IMR-90 (cell line): ENCODE data around the gene INAVA.

ENCODE experiments used
- BHLHE40 ChIP-seq: fragments of 150-350 bp; IDR thresholded peaks from 2 replicates; pipeline ENCODE4 v1.6.1; 2016; ENCODE audit warnings: mild to moderate bottlenecking, low read depth, low read length
- CEBPB ChIP-seq: IDR thresholded peaks from 2 replicates; pipeline ENCODE4 v1.6.1; 2012; ENCODE audit warnings: low read depth, low read length, improper control_type of control experiment
- CHD1 ChIP-seq: IDR thresholded peaks from 2 replicates; pipeline ENCODE4 v1.6.1; 2012; ENCODE audit warnings: low read depth, low read length, improper control_type of control experiment
- MAZ ChIP-seq: IDR thresholded peaks from 2 replicates; pipeline ENCODE4 v1.6.1; 2012; ENCODE audit warnings: low read depth, mild to moderate bottlenecking, low read length, improper control_type of control experiment, moderate library complexity, borderline replicate concordance
- MXI1 ChIP-seq: IDR thresholded peaks from 2 replicates; pipeline ENCODE4 v1.6.1; 2012; ENCODE audit warnings: low read depth, mild to moderate bottlenecking, low read length, moderate library complexity, borderline replicate concordance
- NFE2L2 ChIP-seq: fragments of 150-350 bp; IDR thresholded peaks from 2 replicates; pipeline ENCODE4 v1.6.1; 2016; ENCODE audit warnings: low read depth, mild to moderate bottlenecking, low read length
- POLR2A ChIP-seq: IDR thresholded peaks from 2 replicates; pipeline ENCODE4 v1.6.1; 2012; ENCODE audit warnings: mild to moderate bottlenecking, low read depth, low read length
- RAD21 ChIP-seq: IDR thresholded peaks from 2 replicates; pipeline ENCODE4 v1.6.1; 2012; ENCODE audit warnings: low read length, improper control_type of control experiment
- RCOR1 ChIP-seq: IDR thresholded peaks from 2 replicates; pipeline ENCODE4 v1.6.1; 2012; ENCODE audit warnings: mild to moderate bottlenecking, low read length, improper control_type of control experiment; ENCODE audit not compliant: insufficient replicate concordance
- RFX5 ChIP-seq: IDR thresholded peaks from 2 replicates; pipeline ENCODE4 v1.8.0; 2012; ENCODE audit warnings: low read depth, mild to moderate bottlenecking, low read length, moderate library complexity
- TF ChIP-seq, protein P1 (sequence below): conservative IDR thresholded peaks from 2 replicates; pipeline ENCODE4 v1.5.1; 2012; ENCODE audit warnings: mild to moderate bottlenecking, low read depth, low read length, improper control_type of control experiment
- TF ChIP-seq, protein P2 (sequence below): fragments of 150-350 bp; IDR thresholded peaks from 2 replicates; pipeline ENCODE4 v1.6.1; 2016; ENCODE audit warnings: low read depth, mild to moderate bottlenecking, low read length, moderate library complexity, borderline replicate concordance
- TF ChIP-seq, protein P3 (sequence below): fragments of 150-350 bp; IDR thresholded peaks from 2 replicates; pipeline ENCODE4 v1.6.1; 2017; ENCODE audit warnings: mild to moderate bottlenecking, antibody characterized with exemption, low read length, low read depth

DNA sequence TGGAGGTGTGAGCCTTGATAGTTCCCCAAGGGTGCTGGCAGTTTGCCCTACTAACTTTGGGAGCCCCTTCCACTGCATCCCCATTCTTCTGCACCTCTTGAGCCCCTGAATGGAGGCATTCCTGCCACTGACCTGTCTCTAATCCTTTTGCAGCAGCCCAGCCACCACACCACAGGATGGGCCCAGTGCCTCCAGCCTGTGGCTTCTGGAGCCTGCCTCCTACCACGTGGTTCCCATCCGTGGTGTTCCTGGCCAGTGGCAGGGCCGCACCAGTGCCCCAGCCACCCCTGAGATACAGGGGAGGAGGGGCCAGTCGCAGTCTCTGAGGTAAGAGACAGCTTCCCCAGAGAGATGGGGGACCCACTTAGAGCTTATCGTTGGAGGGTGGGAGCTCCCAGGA is 14.4 kb downstream of the INAVA start:
- TF ChIP-seq RFX5 (no peak), MXI1 (no peak), RAD21 (no peak), CEBPB (no peak), NFE2L2 (no peak), POLR2A (no peak), CHD1 (no peak), MAZ (no peak), RCOR1 (no peak), BHLHE40 (no peak)
- TF ChIP-seq, protein P1, sequence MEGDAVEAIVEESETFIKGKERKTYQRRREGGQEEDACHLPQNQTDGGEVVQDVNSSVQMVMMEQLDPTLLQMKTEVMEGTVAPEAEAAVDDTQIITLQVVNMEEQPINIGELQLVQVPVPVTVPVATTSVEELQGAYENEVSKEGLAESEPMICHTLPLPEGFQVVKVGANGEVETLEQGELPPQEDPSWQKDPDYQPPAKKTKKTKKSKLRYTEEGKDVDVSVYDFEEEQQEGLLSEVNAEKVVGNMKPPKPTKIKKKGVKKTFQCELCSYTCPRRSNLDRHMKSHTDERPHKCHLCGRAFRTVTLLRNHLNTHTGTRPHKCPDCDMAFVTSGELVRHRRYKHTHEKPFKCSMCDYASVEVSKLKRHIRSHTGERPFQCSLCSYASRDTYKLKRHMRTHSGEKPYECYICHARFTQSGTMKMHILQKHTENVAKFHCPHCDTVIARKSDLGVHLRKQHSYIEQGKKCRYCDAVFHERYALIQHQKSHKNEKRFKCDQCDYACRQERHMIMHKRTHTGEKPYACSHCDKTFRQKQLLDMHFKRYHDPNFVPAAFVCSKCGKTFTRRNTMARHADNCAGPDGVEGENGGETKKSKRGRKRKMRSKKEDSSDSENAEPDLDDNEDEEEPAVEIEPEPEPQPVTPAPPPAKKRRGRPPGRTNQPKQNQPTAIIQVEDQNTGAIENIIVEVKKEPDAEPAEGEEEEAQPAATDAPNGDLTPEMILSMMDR = no peak
- TF ChIP-seq, protein P2, sequence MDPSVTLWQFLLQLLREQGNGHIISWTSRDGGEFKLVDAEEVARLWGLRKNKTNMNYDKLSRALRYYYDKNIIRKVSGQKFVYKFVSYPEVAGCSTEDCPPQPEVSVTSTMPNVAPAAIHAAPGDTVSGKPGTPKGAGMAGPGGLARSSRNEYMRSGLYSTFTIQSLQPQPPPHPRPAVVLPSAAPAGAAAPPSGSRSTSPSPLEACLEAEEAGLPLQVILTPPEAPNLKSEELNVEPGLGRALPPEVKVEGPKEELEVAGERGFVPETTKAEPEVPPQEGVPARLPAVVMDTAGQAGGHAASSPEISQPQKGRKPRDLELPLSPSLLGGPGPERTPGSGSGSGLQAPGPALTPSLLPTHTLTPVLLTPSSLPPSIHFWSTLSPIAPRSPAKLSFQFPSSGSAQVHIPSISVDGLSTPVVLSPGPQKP = no peak
- TF ChIP-seq, protein P3, sequence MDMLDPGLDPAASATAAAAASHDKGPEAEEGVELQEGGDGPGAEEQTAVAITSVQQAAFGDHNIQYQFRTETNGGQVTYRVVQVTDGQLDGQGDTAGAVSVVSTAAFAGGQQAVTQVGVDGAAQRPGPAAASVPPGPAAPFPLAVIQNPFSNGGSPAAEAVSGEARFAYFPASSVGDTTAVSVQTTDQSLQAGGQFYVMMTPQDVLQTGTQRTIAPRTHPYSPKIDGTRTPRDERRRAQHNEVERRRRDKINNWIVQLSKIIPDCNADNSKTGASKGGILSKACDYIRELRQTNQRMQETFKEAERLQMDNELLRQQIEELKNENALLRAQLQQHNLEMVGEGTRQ = no peak
